Activated B cell treated with CpG ODN at 0.5 μM for 24 hours (primary cell): ENCODE results near the gene GPR107. TPM values are rescaled to one million over a fixed set of nuclear protein-coding genes. Genes with fewer than 3 reads are reported as not detected.

Experiments used
- ATAC-seq: fragments of 200-7000 bp; cut with Tn5 transposase; one replicate; pipeline ENCODE4 v1.10.0; 2021; ENCODE audit warnings: low read depth, mild to moderate bottlenecking, moderate library complexity
- CTCF ChIA-PET: fragments of 350-600 bp; sonication (Branson Sonifier 250); formaldehyde crosslinking; loops from one replicate; lab custom pipeline; 2021; ENCODE audit warnings: antibody characterized with exemption; lab: Charles Lee
- POLR2A ChIA-PET: fragments of 350-600 bp; sonication (Branson Sonifier 250); formaldehyde crosslinking; loops from one replicate; lab custom pipeline; 2021; ENCODE audit warnings: antibody characterized with exemption; lab: Charles Lee
- DNase-seq: peaks from one replicate; pipeline ENCODE4 v3.0.0; 2022
- H3K27ac Mint-ChIP-seq: one replicate; pipeline ENCODE4 v1.8.0; 2020; ENCODE audit warnings: mixed read lengths
- H3K27me3 Mint-ChIP-seq: one replicate; pipeline ENCODE4 v1.8.0; 2021; ENCODE audit warnings: mixed read lengths
- H3K36me3 Mint-ChIP-seq: one replicate; pipeline ENCODE4 v1.8.0; 2021; ENCODE audit warnings: low read depth, mixed read lengths
- H3K4me1 Mint-ChIP-seq: one replicate; pipeline ENCODE4 v1.8.0; 2021; ENCODE audit warnings: mixed read lengths
- H3K4me3 Mint-ChIP-seq: one replicate; pipeline ENCODE4 v1.8.0; 2020; ENCODE audit warnings: mild to moderate bottlenecking, mixed read lengths
- H3K9me3 Mint-ChIP-seq: one replicate; pipeline ENCODE4 v1.8.0; 2020; ENCODE audit warnings: mixed read lengths
- CTCF ChIP-seq: fragments of 200-600 bp; IDR thresholded peaks from one replicate; pipeline ENCODE4 v1.8.0; 2022; ENCODE audit warnings: antibody characterized with exemption, mild to moderate bottlenecking
- intact Hi-C: fragments of 100-400 bp; cut with micrococcal nuclease; formaldehyde crosslinking; loops from one replicate; pipeline ENCODE4 v1.15.1; 2024
- total RNA-seq: library from RNA; stranded (reverse); gene quantifications from 2 replicates; pipeline ENCODE4 v1.2.3, GENCODE V29; 2022

GPR107 gene
- total RNA-seq, 1 donor from 2014 or later = 19.6 TPM

GRCh38 chr9:130159915-130160670, 106.4 kb downstream of the GPR107 start:
- intact Hi-C loops = no loop called here
- H3K4me3 Mint-ChIP-seq = no peak overlapping the region
- no peak overlapping the region for H3K27ac Mint-ChIP-seq
- TF ChIP-seq CTCF = no peak
- POLR2A ChIA-PET = no interaction called here
- no peaks in the 10 kb centered on the region for H3K4me1 Mint-ChIP-seq
- no peaks in the 10 kb centered on the region for H3K9me3 Mint-ChIP-seq
- no peak for DNase-seq
- no peaks in the 10 kb centered on the region for H3K36me3 Mint-ChIP-seq
- peaks cover 6% of the 10 kb centered on the region for H3K27me3 Mint-ChIP-seq
- no peak for ATAC-seq
- CTCF ChIA-PET = no interaction called here

GRCh38 chr9:130160862-130161470, 107.3 kb downstream of the GPR107 start:
- no peak for TF ChIP-seq CTCF
- H3K27me3 Mint-ChIP-seq = peaks cover 6% of the 10 kb centered on the region
- no peaks in the 10 kb centered on the region for H3K4me1 Mint-ChIP-seq
- H3K9me3 Mint-ChIP-seq = no peaks in the 10 kb centered on the region
- DNase-seq (no peak), ATAC-seq (no peak)
- H3K27ac Mint-ChIP-seq = no peak overlapping the region
- CTCF ChIA-PET = no interaction called here
- H3K4me3 Mint-ChIP-seq = no peak overlapping the region
- intact Hi-C loops = no loop called here
- POLR2A ChIA-PET = no interaction called here
- H3K36me3 Mint-ChIP-seq = no peaks in the 10 kb centered on the region

- peaks cover 16% of the 10 kb centered on the region for H3K27me3 Mint-ChIP-seq
- no peak for ATAC-seq
- no peaks in the 10 kb centered on the region for H3K9me3 Mint-ChIP-seq
- intact Hi-C loops = no loop called here
- DNase-seq = no peak
- H3K36me3 Mint-ChIP-seq = no peaks in the 10 kb centered on the region
- CTCF ChIA-PET = no interaction called here
- no peak overlapping the region for H3K4me3 Mint-ChIP-seq
- no peak overlapping the region for H3K27ac Mint-ChIP-seq
- POLR2A ChIA-PET = no interaction called here
- no peak for TF ChIP-seq CTCF
- H3K4me1 Mint-ChIP-seq = no peaks in the 10 kb centered on the region
Measured at GRCh38 chr9:130165579-130165978, 111.9 kb downstream of the GPR107 start.

GRCh38 chr9:130166399-130166798, 112.7 kb downstream of the GPR107 start:
- no peak overlapping the region for H3K4me3 Mint-ChIP-seq
- ATAC-seq (no peak), DNase-seq (no peak)
- ChIA-PET CTCF (no interaction called here), POLR2A (interaction anchor here (0.6 kb wide), 2 partner anchors 15 to 103 kb away, joined by 3 to 6 read pairs; no protein-coding TSS in a partner anchor)
- H3K9me3 Mint-ChIP-seq = no peaks in the 10 kb centered on the region
- intact Hi-C loops = no loop called here
- peaks cover 2% of the 10 kb centered on the region for H3K4me1 Mint-ChIP-seq
- no peak overlapping the region for H3K27ac Mint-ChIP-seq
- H3K27me3 Mint-ChIP-seq = peaks cover 23% of the 10 kb centered on the region
- H3K36me3 Mint-ChIP-seq = no peaks in the 10 kb centered on the region
- TF ChIP-seq CTCF = no peak

- Mint-ChIP-seq H3K4me3 (no peak overlapping the region), H3K27ac (no peak overlapping the region), H3K27me3 (peaks cover 24% of the 10 kb centered on the region), H3K4me1 (peaks cover 2% of the 10 kb centered on the region), H3K36me3 (no peaks in the 10 kb centered on the region), H3K9me3 (no peaks in the 10 kb centered on the region)
- DNase-seq = no peak
- ChIA-PET CTCF (no interaction called here), POLR2A (interaction anchor here (0.7 kb wide), 1 partner anchor 37 kb away, joined by 5 read pairs; no protein-coding TSS in a partner anchor)
- intact Hi-C loops = no loop called here
- no peak for TF ChIP-seq CTCF
- no peak for ATAC-seq
Measured at GRCh38 chr9:130167927-130168326, 114.2 kb downstream of the GPR107 start.
